ENCODE measurements around the gene CCDC175.

GRCh38 chr14:59460378-59460777 is 116.2 kb downstream of the CCDC175 start:
- TF ChIP-seq CTCF (IDR thresholded peaks at IDR 0.05; ENCODE audit: low read depth, low read length) (no peak), POLR2A (IDR thresholded peaks at IDR 0.05; ENCODE audit: extremely low read depth, insufficient read length) (no peak), MAX (IDR thresholded peaks at IDR 0.05; ENCODE audit: low read depth, low read length) (no peak)
